Mesenchymal stem cell (in vitro differentiated cells and primary cell): ENCODE results near the gene INHBA.

Experiments used
- DNase-seq: peaks from one replicate; pipeline ENCODE4 v3.0.0-alpha.2; 2013
- H2AFZ ChIP-seq: one replicate; pipeline ENCODE4 v1.6.1; 2013; ENCODE audit warnings: low read depth, mild to moderate bottlenecking, control low read depth, inconsistent platforms, low read length, moderate library complexity
- H2AK5ac ChIP-seq: 2 replicates; pipeline ENCODE4 v1.6.1; 2013; ENCODE audit warnings: low read length, moderate library complexity, mild to moderate bottlenecking, inconsistent platforms; ENCODE audit not compliant: severe bottlenecking
- H2BK120ac ChIP-seq: one replicate; pipeline ENCODE4 v1.6.1; 2013; ENCODE audit warnings: low read depth, mild to moderate bottlenecking, inconsistent platforms, low read length, moderate library complexity
- H2BK12ac ChIP-seq, 2 experiments: one replicate each; pipeline ENCODE4 v1.6.1; 2013; ENCODE audit warnings: inconsistent platforms in 2 of 2, low read length in 2 of 2, mild to moderate bottlenecking in 2 of 2, moderate library complexity in 2 of 2, control low read depth in 1 of 2
- H2BK15ac ChIP-seq: one replicate; pipeline ENCODE4 v1.6.1; 2013; ENCODE audit warnings: mild to moderate bottlenecking, low read depth, inconsistent platforms; ENCODE audit not compliant: poor library complexity, severe bottlenecking
- H2BK5ac ChIP-seq: 2 replicates; pipeline ENCODE4 v1.6.1; 2013; ENCODE audit warnings: low read depth, mild to moderate bottlenecking, low read length, control low read depth, inconsistent platforms; ENCODE audit not compliant: poor library complexity, severe bottlenecking
- H3K14ac ChIP-seq, 2 experiments: one replicate each; pipeline ENCODE4 v1.6.1; 2013; ENCODE audit warnings: inconsistent platforms in 2 of 2, low read length in 2 of 2, control low read depth in 1 of 2, mild to moderate bottlenecking in 1 of 2, moderate library complexity in 1 of 2
- H3K18ac ChIP-seq, 2 experiments: one replicate each; pipeline ENCODE4 v1.6.1; 2013; ENCODE audit warnings: inconsistent platforms in 2 of 2, low read length in 2 of 2, control low read depth in 1 of 2, low read depth in 1 of 2, mild to moderate bottlenecking in 1 of 2
- H3K23ac ChIP-seq, 2 experiments: one replicate each; pipeline ENCODE4 v1.6.1; 2013; ENCODE audit warnings: inconsistent platforms in 2 of 2, low read length in 2 of 2, mild to moderate bottlenecking in 2 of 2, moderate library complexity in 2 of 2, control low read depth in 1 of 2
- H3K27ac ChIP-seq: 2 replicates; pipeline ENCODE4 v1.5.1; 2013; ENCODE audit warnings: mild to moderate bottlenecking, moderate library complexity, low read length, control low read depth, inconsistent platforms; ENCODE audit not compliant: poor library complexity, severe bottlenecking
- H3K27me3 ChIP-seq, 2 experiments: 2 replicates each; pipeline versions ENCODE4 v1.6.1 to v1.7.0; 2013; ENCODE audit warnings: low read length in 2 of 2, mild to moderate bottlenecking in 2 of 2, moderate library complexity in 2 of 2, control low read depth in 1 of 2, inconsistent platforms in 1 of 2; ENCODE audit not compliant: control insufficient read depth in 1 of 2, insufficient read depth in 1 of 2
- H3K36me3 ChIP-seq, 2 experiments: 2 replicates each; pipeline versions ENCODE4 v1.6.1 to v1.7.0; 2013; ENCODE audit warnings: low read length in 2 of 2, control low read depth in 1 of 2, inconsistent platforms in 1 of 2, low read depth in 1 of 2, mild to moderate bottlenecking in 1 of 2; ENCODE audit not compliant: insufficient read depth in 2 of 2, control insufficient read depth in 1 of 2
- H3K4ac ChIP-seq, 2 experiments: one replicate each; pipeline ENCODE4 v1.6.1; 2013; ENCODE audit warnings: inconsistent platforms in 2 of 2, low read length in 2 of 2, mild to moderate bottlenecking in 2 of 2, moderate library complexity in 2 of 2, control low read depth in 1 of 2, low read depth in 1 of 2
- H3K4me1 ChIP-seq: 2 replicates; pipeline ENCODE4 v1.6.1; 2013; ENCODE audit warnings: low read depth, low read length, control low read depth; ENCODE audit not compliant: control insufficient read depth, insufficient read depth
- H3K4me2 ChIP-seq: 2 replicates; pipeline ENCODE4 v1.6.1; 2013; ENCODE audit warnings: low read length, mild to moderate bottlenecking, inconsistent platforms; ENCODE audit not compliant: poor library complexity, severe bottlenecking
- H3K4me3 ChIP-seq, 2 experiments: 2 replicates each; pipeline versions ENCODE4 v1.5.1 to v1.7.0; 2013; ENCODE audit warnings: low read length in 2 of 2, mild to moderate bottlenecking in 2 of 2, control low read depth in 1 of 2, low read depth in 1 of 2; ENCODE audit not compliant: insufficient read depth in 1 of 2
- H3K79me1 ChIP-seq: replicated peaks from 2 replicates; pipeline ENCODE4 v1.6.1; 2013; ENCODE audit warnings: mild to moderate bottlenecking, control low read depth, low read length, inconsistent platforms; ENCODE audit not compliant: poor library complexity, severe bottlenecking
- H3K9ac ChIP-seq: 2 replicates; pipeline ENCODE4 v1.7.0; 2013; ENCODE audit warnings: mild to moderate bottlenecking, low read length, moderate library complexity
- H3K9me3 ChIP-seq: 2 replicates; pipeline ENCODE4 v1.7.0; 2013; ENCODE audit warnings: mild to moderate bottlenecking, low read length; ENCODE audit not compliant: control insufficient read depth
- H4K8ac ChIP-seq: one replicate; pipeline ENCODE4 v1.6.1; 2013; ENCODE audit warnings: inconsistent platforms, mild to moderate bottlenecking, low read length, moderate library complexity
- H4K91ac ChIP-seq: one replicate; pipeline ENCODE4 v1.6.1; 2013; ENCODE audit warnings: mild to moderate bottlenecking, low read length, inconsistent platforms
- WGBS: methylation state at CpG from one replicate; pipeline ENCODE4 v1.1.7; 2013; ENCODE audit warnings: mixed read lengths; 5-methylcytosine and 5-hydroxymethylcytosine counted together

The INHBA gene

DNA sequence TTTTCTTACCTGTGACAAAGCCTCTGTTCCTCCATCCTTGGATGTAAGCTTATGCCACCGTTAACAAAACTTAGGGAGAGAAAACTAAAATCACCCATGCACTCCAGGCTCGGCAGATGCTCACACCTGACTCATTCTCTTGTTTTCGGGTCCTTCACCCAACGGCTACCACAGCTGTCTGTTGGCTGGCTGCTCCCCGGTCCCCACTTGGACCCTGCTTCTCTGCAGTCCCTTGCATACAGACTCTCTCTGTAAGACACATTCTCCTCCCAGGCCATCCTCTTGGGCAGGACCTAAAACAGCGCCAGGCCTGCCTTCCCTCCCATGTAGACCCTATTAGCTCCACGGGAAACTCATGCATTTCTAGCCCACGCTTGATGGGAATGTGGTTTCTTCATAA, 12.1 kb upstream of the INHBA start:
- Histone ChIP-seq H3K4me1 (no peaks in the 10 kb centered on the region), H2BK12ac (no peak overlapping the region), H2AFZ (no peak overlapping the region), H3K18ac (no peak overlapping the region), H3K14ac (no peak overlapping the region), H2BK15ac (no peak overlapping the region), H2BK5ac (no peak overlapping the region), H3K9me3 (no peaks in the 10 kb centered on the region), H3K4me2 (no peak overlapping the region), H3K4ac (no peak overlapping the region), H3K23ac (no peak overlapping the region), H3K79me1 (no peaks in the 10 kb centered on the region), H2BK120ac (no peak overlapping the region), H2AK5ac (no peak overlapping the region), H3K9ac (no peak overlapping the region), H4K91ac (peak overlapping the region; percentile 61), H3K27ac (no peak overlapping the region), H3K36me3 (no peaks in the 10 kb centered on the region), H3K27me3 (no peaks in the 10 kb centered on the region), H3K4me3 (no peak overlapping the region), H4K8ac (no peak overlapping the region)
- DNase-seq = no peak
- WGBS = 96% methylated on average over 8 of the region's 8 CpGs

DNA sequence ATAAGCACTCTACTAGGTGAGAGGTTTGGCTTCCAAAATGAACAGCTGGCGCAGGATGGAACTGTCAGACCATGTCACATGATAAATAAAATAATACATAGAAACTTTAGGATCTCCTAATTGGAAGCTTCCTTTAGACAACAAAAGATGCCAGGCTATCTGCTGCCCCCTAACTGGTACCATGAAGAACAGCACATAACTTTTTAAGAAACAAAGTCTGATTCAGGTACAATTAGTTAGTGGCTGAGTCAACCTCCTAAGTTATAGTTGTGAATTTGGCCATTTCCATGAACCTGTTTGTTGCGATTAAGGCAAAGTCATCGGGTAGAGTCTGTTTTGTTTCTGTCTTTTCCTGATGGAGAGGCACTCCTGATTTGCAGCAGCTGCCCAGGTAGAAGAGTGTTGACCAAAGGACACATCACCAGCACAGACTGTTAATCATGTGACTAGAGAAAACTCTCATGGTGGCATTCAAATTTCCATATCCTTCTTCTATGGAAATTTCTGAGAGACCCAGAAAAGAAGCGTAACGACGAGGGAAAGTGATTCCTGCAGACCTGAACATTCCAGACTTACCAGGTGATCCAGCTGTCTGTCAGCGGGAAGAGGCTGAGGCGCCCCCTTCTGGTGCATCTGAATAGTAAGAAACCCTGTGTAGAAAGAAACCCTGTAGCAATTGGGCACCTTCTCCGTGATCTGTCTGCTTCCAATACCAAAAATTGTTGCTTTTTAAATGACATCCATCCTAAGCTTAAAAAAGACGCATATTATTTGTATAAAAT, 8.6 kb upstream of the INHBA start:
- Histone ChIP-seq H2BK5ac (no peak overlapping the region), H3K4me1 (peaks cover 3% of the 10 kb centered on the region), H3K27ac (no peak overlapping the region), H4K91ac (no peak overlapping the region), H3K36me3 (no peaks in the 10 kb centered on the region), H2AK5ac (no peak overlapping the region), H3K9ac (no peak overlapping the region), H2BK120ac (no peak overlapping the region), H3K4me2 (no peak overlapping the region), H3K79me1 (peaks cover 2% of the 10 kb centered on the region), H2BK15ac (no peak overlapping the region), H3K23ac (no peak overlapping the region), H2AFZ (no peak overlapping the region), H2BK12ac (no peak overlapping the region), H3K4me3 (no peak overlapping the region), H3K4ac (no peak overlapping the region), H3K18ac (peak overlapping the region in 1 of 2 experiments; percentile 21), H4K8ac (no peak overlapping the region), H3K27me3 (no peaks in the 10 kb centered on the region), H3K14ac (no peak overlapping the region), H3K9me3 (no peaks in the 10 kb centered on the region)
- 40% methylated on average over 7 of the region's 10 CpGs for WGBS
- DNase-seq = no peak

DNA sequence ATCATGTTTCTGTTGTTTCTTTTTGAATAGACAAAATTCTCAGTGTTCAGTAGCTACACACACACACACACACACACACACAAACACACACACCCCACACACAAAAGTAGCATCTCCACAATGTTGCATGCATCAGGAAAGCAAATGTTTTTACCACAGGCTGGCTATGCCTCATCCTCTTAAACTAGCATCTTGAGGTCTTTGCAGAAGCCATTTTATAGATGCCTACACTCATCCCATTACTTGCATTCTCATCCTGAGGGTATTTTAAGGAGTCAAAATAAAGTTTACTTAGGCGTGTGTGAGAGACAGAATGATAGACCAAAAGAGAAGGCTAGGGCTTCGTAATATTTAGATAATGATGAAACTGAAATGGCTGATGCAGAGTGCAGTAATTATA, 7.9 kb upstream of the INHBA start:
- Histone ChIP-seq H4K8ac (no peak overlapping the region), H2BK120ac (no peak overlapping the region), H3K4ac (no peak overlapping the region), H4K91ac (no peak overlapping the region), H2AFZ (no peak overlapping the region), H2BK15ac (no peak overlapping the region), H3K18ac (no peak overlapping the region), H3K4me1 (peaks cover 3% of the 10 kb centered on the region), H2BK5ac (no peak overlapping the region), H3K9ac (no peak overlapping the region), H2BK12ac (no peak overlapping the region), H3K36me3 (no peaks in the 10 kb centered on the region), H3K9me3 (no peaks in the 10 kb centered on the region), H3K14ac (no peak overlapping the region), H2AK5ac (no peak overlapping the region), H3K4me2 (no peak overlapping the region), H3K79me1 (peaks cover 2% of the 10 kb centered on the region), H3K4me3 (no peak overlapping the region), H3K23ac (no peak overlapping the region), H3K27me3 (no peaks in the 10 kb centered on the region), H3K27ac (no peak overlapping the region)
- WGBS = 82% methylated on average over 2 of the region's 2 CpGs
- no peak for DNase-seq

GRCh38 chr7:41709621-41710020, 6.7 kb upstream of the INHBA start:
- no peak overlapping the region for H3K4me2 ChIP-seq
- H2BK5ac ChIP-seq = no peak overlapping the region
- no peaks in the 10 kb centered on the region for H3K9me3 ChIP-seq
- no peak overlapping the region for H2AFZ ChIP-seq
- no peak overlapping the region for H2BK12ac ChIP-seq
- H2BK15ac ChIP-seq = no peak overlapping the region
- no peak overlapping the region for H4K91ac ChIP-seq
- no peak overlapping the region for H3K4ac ChIP-seq
- H3K36me3 ChIP-seq = no peaks in the 10 kb centered on the region
- no peaks in the 10 kb centered on the region for H3K27me3 ChIP-seq
- H2AK5ac ChIP-seq = no peak overlapping the region
- no peak overlapping the region for H3K4me3 ChIP-seq
- H3K23ac ChIP-seq = no peak overlapping the region
- WGBS = 62% methylated on average over 4 of the region's 4 CpGs
- peaks cover 2% of the 10 kb centered on the region for H3K79me1 ChIP-seq
- H3K14ac ChIP-seq = no peak overlapping the region
- H3K9ac ChIP-seq = peak overlapping the region; percentile 72
- no peak overlapping the region for H4K8ac ChIP-seq
- peak; percentile 74 for DNase-seq
- no peak overlapping the region for H3K18ac ChIP-seq
- no peak overlapping the region for H3K27ac ChIP-seq
- H3K4me1 ChIP-seq = peaks cover 5% of the 10 kb centered on the region
- H2BK120ac ChIP-seq = no peak overlapping the region
